NCI-H1930 (cell line): ENCODE results near the gene RBM15.

Experiments
- DNase-seq, 2 experiments: peaks; one replicate each; lab custom pipeline; 2025; lab: John Stamatoyannopoulos, UW

Gene RBM15

GRCh38 chr1:110348050-110348449, 8.9 kb downstream of the RBM15 start:
- no peak for DNase-seq

GRCh38 chr1:110348771-110349170, 9.6 kb downstream of the RBM15 start:
- DNase-seq, result no peak

DNA sequence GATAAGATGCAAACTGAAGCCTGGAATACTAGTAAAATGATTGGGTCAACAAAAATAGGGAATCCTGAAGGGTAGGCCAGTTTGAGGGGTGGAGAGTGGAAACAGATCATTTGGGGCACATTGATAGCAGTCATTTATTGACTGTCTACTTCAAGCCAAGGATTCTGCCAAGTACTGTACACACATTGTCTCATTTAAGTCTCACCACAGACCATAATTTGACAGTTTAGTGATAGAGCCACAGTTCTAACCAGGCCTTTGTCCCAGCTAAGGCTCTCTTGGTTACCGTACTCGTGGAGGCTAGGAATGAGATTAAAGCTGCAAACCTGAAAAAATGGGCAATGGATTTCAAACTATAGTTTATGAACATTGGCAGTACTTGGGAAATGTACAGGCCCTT, 11.2 kb downstream of the RBM15 start:
- DNase-seq, result no peak

DNA sequence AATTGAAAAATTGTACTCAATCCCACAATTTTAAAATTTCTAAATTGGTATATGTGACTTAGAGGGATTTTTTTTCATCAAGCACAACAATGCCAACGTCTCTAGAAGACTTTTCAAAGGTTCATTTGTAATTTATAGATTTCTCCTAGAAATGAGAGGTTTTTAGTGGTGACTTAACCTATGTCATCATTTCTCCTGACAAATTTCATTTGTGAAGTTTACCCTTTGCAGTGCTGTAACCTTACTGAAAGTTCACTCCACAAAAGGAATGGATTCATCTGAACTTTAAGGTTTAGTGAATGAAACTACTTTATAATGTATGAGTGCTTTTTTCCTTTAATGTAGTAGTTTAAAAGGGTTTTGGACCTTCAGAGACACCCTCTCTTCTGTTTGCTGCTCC, 16.1 kb downstream of the RBM15 start:
- no peak for DNase-seq

DNA sequence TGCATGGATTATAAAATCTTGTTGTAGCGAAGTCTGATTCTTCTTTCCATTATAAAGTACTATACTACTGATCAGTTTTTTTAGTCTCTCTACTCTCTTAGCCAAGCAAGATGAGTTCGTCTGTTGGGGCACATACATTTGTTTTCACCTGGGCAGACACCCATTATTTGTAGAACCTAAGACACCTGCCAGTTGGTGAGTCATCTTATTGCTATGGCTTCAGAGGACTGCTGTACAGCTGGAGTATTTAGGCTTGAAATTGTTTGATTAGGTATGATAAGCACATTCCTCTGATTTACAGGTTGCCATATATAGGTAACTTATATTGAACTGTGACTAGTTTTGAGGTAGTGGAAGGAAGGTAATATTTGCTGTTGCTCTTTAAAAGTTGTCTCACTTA, 17.2 kb downstream of the RBM15 start:
- no peak for DNase-seq

DNA sequence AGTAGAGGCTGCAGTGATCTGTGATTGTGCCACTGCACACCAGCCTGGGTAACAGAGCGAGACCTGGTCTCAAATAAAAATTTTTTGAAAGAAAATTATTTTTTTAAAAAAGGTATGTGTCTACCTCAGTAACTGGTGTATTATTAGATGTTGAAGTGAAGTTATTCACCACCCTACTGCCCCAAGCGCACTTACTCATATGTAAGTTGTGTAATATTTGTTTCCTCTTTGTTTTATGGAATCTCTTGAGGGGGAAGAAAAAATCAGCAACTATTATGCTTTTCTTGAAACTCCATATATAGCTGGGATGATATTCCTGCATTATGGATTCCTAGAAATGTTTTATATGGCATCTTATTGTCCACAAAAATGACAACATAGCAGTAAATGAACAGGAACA, 21.3 kb downstream of the RBM15 start:
- DNase-seq, result no peak

DNA sequence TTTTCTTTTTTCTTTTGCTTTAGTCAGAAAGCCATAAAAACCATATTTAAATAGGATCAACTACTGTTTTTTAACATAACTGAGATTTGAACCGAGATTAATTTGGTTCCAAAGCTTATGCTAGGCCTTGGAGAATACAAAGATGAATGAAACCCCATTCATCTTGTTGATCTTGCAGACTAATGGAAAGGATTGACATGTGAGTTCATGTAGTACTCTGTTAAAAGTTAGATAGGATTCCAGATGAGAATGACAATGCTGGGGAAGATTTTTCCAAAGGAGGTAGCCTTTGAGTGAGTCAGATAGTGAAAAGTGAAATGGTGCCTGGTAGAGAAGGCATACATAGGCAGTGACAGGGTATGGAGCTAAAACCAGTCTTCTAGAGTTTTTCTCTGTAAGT, 22.7 kb downstream of the RBM15 start:
- DNase-seq, result no peak

DNA sequence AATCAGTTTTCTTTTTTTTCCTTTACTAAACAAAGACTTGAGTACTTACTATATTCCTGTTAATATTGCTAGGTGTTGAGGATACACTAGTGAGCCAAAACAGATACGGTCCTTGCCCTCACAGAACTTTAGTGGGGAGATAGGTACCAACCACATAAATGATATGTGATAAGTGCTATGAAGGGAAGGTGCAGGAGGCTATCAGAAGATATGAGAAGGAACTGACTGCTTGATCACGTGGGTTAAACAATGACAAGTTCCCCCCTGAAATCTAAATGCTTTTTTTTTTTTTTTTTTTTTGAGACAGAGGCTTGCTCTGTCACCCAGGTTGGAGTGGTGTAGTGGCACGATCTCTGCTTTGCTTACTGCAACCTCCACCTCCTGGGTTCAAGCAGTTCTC, 25.0 kb downstream of the RBM15 start:
- no peak for DNase-seq

- DNase-seq, result no peak
Observed at GRCh38 chr1:110370827-110371226, 31.6 kb downstream of the RBM15 start.

- DNase-seq, result no peak
Observed at GRCh38 chr1:110375490-110375889, 36.3 kb downstream of the RBM15 start.

DNA sequence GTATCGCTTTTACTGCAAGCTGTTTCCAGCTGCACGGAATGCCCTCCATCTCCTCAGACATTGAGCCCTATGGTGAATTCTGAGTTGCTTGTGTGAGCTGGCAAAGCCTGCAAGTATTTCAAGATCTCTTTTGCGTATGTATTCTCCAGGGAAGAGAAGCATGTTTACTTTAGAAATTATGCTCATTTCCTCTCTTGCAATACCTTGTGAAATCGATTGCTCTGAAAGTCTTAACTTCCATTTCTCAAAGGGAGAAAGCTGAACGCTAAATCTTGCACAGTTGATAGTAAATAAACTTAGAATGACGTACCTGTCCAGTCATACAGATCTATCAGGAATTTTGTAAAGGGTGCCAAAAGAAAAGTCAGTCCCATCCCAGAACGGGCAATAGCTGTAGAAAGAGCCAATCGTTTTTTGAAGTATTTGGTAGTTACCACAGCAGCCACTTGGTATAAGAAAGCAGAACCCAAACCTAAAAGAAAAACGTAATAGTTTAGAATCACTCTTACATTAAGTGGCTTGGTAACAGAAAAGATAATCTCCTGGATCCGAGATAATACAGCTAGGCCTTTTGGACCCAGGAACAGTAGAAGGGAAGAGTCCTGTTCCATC, 41.6 kb downstream of the RBM15 start:
- no peak for DNase-seq

- DNase-seq, result no peak
Observed at GRCh38 chr1:110383251-110383990, 44.2 kb downstream of the RBM15 start.

DNA sequence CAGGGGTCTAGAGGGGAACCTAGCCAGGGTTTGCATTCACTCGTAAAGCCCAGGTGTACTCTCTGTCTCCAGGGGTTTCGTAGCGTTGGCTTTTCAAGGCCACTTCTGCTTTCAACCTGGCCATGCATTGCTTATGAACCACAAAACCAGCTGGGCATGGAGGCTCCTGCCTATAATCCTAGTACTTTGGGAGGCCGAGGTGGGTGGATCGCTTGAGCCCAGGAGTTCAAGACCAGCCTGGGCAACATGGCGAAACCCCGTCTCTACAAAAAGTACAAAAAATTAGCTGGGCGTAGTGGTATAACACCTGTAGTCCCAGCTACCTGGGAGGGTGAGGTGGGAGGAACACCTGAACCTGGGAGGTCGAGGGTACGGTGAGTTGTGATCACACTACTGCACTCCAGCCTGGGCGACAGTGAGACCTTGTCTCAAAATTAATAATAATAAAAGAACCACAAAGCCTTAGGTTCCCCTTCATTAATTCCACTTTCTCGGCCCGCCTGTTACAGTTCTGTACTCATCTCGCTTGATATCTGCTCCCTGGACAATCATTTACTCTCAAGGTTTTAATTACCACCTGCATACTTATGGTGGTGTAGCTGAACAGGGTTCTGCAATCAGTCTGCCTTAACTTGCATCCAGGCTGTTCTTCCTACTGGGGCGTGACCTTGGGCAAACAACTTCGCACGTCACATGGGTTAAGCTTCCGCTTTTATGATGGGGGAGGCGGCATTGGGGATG, 45.6 kb downstream of the RBM15 start:
- no peak for DNase-seq

GRCh38 chr1:110385369-110385768, 46.2 kb downstream of the RBM15 start:
- no peak for DNase-seq

DNA sequence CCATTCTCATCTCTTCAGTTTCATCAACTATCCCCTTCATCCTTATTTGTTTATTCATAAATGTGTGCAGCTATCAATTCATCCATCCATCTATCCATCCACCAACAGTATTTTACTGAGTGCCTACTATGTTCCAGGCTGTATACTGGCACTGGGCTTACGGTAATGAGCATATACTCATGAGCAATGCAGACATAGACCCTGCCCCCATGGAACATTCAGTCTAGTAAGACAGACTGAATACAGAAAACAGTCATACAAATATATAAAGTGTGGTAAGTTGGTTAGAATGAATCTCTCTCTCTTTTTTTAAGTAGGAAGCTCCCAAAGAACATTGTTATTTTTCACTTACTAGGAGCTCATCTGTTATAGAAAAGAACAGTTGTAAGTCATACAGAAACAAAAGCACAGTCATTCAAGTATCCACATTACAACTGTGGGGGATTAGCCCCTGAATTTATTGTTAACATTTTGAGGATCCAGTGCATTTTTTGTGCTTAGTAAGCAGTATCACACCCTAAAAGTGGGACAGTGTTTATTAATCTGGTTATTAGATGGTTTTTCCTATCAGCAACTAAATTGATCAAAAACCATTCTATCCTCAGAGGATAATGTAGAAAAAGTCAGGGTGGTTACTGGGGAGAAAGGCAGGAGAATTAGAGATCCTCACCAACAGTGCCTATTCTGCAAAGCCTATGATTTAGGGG, 48.0 kb downstream of the RBM15 start:
- DNase-seq, result no peak

GRCh38 chr1:110390096-110390495, 50.9 kb downstream of the RBM15 start:
- no peak for DNase-seq

DNA sequence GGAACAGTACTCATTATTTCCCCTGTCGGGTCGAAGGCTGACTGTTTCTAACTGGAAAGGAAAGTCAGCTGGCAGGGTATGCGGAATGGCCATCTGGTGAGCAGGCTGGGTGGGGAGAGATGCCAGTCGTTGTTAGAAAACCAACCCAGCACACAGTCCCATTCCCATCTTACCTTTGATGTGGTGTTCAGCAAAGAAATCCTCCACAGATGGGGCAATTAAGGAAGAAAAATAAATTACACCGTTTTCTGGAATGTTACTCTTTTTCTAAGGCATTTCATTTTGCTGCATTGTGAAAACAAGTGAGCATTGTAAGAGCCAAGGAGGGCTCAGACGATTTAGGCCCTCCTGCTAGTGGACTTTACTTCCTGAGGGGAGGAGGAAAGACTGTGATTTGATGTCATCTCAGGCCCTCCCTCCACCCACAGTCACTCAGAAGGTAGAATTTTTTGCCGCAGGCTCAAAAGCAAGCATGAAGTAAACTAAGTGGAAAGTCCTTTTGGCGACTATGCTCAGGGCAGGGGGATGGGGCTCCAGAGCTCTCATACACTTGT, 51.6 kb downstream of the RBM15 start, which contains the start of gene SLC16A4:
Gene SLC16A4 (minus strand): TSS at position 335 of the 554 bp plus-strand sequence. CDS start 1,703 bp downstream, outside the sequence.
- DNase-seq, result no peak

GRCh38 chr1:110393286-110393685, 54.1 kb downstream of the RBM15 start:
- no peak for DNase-seq

- no peak for DNase-seq
Observed at GRCh38 chr1:110393691-110394492, 54.7 kb downstream of the RBM15 start.

GRCh38 chr1:110394493-110394820, 55.3 kb downstream of the RBM15 start:
- DNase-seq, result no peak
